Small intestine (tissue), 7 donors: ENCODE results near the gene ZMYND15. TPM values are rescaled to one million over a fixed set of nuclear protein-coding genes. Genes with fewer than 3 reads are reported as not detected.

Experiments used
- DNase-seq, 2 donors: peaks; one replicate each; pipeline versions ENCODE4 v3.0.0 to v3.0.0-alpha.2; 2013
- FAIRE-seq: peaks from 2 replicates; lab custom pipeline; 2012; peaks lifted over from hg19 to GRCh38; lab: Jason Lieb, UNC
- H3K27ac ChIP-seq, 3 donors: one replicate each; pipeline ENCODE4 v1.5.1; 2013; ENCODE audit warnings: low read length in 2 of 3, mild to moderate bottlenecking in 2 of 3, control low read depth in 1 of 3, inconsistent platforms in 1 of 3, low read depth in 1 of 3, moderate library complexity in 1 of 3
- H3K27me3 ChIP-seq, 3 donors: one replicate each; pipeline ENCODE4 v1.6.1; 2013; ENCODE audit warnings: low read length in 3 of 3, inconsistent platforms in 1 of 3; ENCODE audit not compliant: control insufficient read depth in 3 of 3, insufficient read depth in 3 of 3
- H3K36me3 ChIP-seq, 3 donors: one replicate each; pipeline ENCODE4 v1.6.1; 2013; ENCODE audit warnings: low read length in 3 of 3, inconsistent platforms in 1 of 3, low read depth in 1 of 3, mild to moderate bottlenecking in 1 of 3, moderate library complexity in 1 of 3; ENCODE audit not compliant: control insufficient read depth in 3 of 3, insufficient read depth in 2 of 3
- H3K4me1 ChIP-seq, 3 donors: one replicate each; pipeline ENCODE4 v1.6.1; 2013; ENCODE audit warnings: low read length in 2 of 3, inconsistent platforms in 1 of 3, low read depth in 1 of 3, mild to moderate bottlenecking in 1 of 3, moderate library complexity in 1 of 3; ENCODE audit not compliant: control insufficient read depth in 3 of 3, insufficient read depth in 2 of 3
- H3K4me3 ChIP-seq, 3 donors: one replicate each; pipeline ENCODE4 v1.5.1; 2013; ENCODE audit warnings: low read length in 3 of 3, control low read depth in 1 of 3, inconsistent platforms in 1 of 3, low read depth in 1 of 3, mild to moderate bottlenecking in 1 of 3, moderate library complexity in 1 of 3
- H3K9me3 ChIP-seq, 2 donors: one replicate each; pipeline ENCODE4 v1.6.1; 2013; ENCODE audit warnings: low read depth in 1 of 2, low read length in 1 of 2; ENCODE audit not compliant: control insufficient read depth in 2 of 2, insufficient read depth in 1 of 2
- WGBS, 3 donors: extraction: QIAGEN DNeasy Blood & Tissue Kit; methylation state at CpG; one replicate each; pipeline ENCODE4 v1.1.7; 2013; 5-methylcytosine and 5-hydroxymethylcytosine counted together
- polyA plus RNA-seq, 4 donors: library from polyadenylated mRNA; stranded (reverse) in 3 of 4; unstranded in 1 of 4; fragments of 200-250 nt in 3 of 4; fragments of 120-200 nt in 1 of 4; gene quantifications; one replicate each; pipeline versions ENCODE4 v1.2.1 to v1.2.3, GENCODE V29; 2013
- donor health status: healthy with polysubstance abuse.
- donor health status: control.
- donor health status: control.
- donor health status: Bipolar disorder and iron deficiency.
- donor health status: healthy.

Gene ZMYND15
- polyA plus RNA-seq, 4 donors = 2.0 to 13.5 (median 7.7) TPM

- WGBS, 3 donors = 24 to 64% (median 58%) methylated on average over 6 of the region's 6 CpGs
- DNase-seq (peak in 1 of 2 donors; percentile 40), FAIRE-seq (no peak)
- Histone ChIP-seq H3K4me3 (no peak overlapping the region), H3K9me3 (peaks cover 0 to 6% of the 10 kb centered on the region in 2 donors), H3K4me1 (peaks cover 0 to 41% (median 10%) of the 10 kb centered on the region in 3 donors), H3K27me3 (peaks cover 0 to 46% (median 10%) of the 10 kb centered on the region in 3 donors), H3K36me3 (peaks cover 0 to 10% (median 0%) of the 10 kb centered on the region in 3 donors), H3K27ac (peak overlapping the region in 2 of 3 donors; percentile 12 to 98)
Measured at GRCh38 chr17:4786516-4786915, 46.9 kb downstream of the ZMYND15 start.

- 36 to 59% (median 51%) methylated on average over 14 of the region's 14 CpGs for WGBS, 3 donors
- Histone ChIP-seq H3K9me3 (no peaks in the 10 kb centered on the region), H3K27ac (peak overlapping the region; percentile 98 to 100 (median 99)), H3K36me3 (no peaks in the 10 kb centered on the region), H3K4me3 (peak overlapping the region in 2 of 3 donors; percentile 87 to 95), H3K27me3 (peaks cover 0 to 37% (median 6%) of the 10 kb centered on the region in 3 donors), H3K4me1 (peaks cover 0 to 41% (median 10%) of the 10 kb centered on the region in 3 donors)
- no peak for DNase-seq
- FAIRE-seq = no peak
Measured at GRCh38 chr17:4788159-4788806, 48.6 kb downstream of the ZMYND15 start.

GRCh38 chr17:4788807-4789700 lies 49.4 kb downstream of the ZMYND15 start, which contains the start of gene GLTPD2:
Gene GLTPD2 (plus strand): TSS chr17:4788964. CDS start chr17:4789012, 48 bp downstream.
- H3K4me3 ChIP-seq = peak within 1 kb of the TSS; percentile 48 to 95 (median 87)
- DNase-seq (peak; percentile 69 to 84), FAIRE-seq (no peak)
- no peaks in the 10 kb centered on the region for H3K9me3 ChIP-seq
- peaks cover 0 to 41% (median 10%) of the 10 kb centered on the region in 3 donors for H3K4me1 ChIP-seq
- H3K36me3 ChIP-seq = no peaks in the 10 kb centered on the region
- peak within 1 kb of the TSS; percentile 98 to 100 (median 99) for H3K27ac ChIP-seq
- WGBS, 3 donors = 9 to 22% (median 22%) methylated on average over 50 to 62 of the region's 62 CpGs
- peaks cover 0 to 30% (median 5%) of the 10 kb centered on the region in 3 donors for H3K27me3 ChIP-seq

GRCh38 chr17:4789701-4789950 lies 50.0 kb downstream of the ZMYND15 start:
- H3K27me3 ChIP-seq = peaks cover 0 to 24% (median 5%) of the 10 kb centered on the region in 3 donors
- peak overlapping the region; percentile 98 to 100 (median 99) for H3K27ac ChIP-seq
- 0% methylated on average over 19 to 25 of the region's 25 CpGs for WGBS, 3 donors
- H3K4me1 ChIP-seq = peaks cover 0 to 41% (median 10%) of the 10 kb centered on the region in 3 donors
- no peaks in the 10 kb centered on the region for H3K36me3 ChIP-seq
- FAIRE-seq = no peak
- no peaks in the 10 kb centered on the region for H3K9me3 ChIP-seq
- peak overlapping the region; percentile 48 to 95 (median 87) for H3K4me3 ChIP-seq
- no peak for DNase-seq

DNA sequence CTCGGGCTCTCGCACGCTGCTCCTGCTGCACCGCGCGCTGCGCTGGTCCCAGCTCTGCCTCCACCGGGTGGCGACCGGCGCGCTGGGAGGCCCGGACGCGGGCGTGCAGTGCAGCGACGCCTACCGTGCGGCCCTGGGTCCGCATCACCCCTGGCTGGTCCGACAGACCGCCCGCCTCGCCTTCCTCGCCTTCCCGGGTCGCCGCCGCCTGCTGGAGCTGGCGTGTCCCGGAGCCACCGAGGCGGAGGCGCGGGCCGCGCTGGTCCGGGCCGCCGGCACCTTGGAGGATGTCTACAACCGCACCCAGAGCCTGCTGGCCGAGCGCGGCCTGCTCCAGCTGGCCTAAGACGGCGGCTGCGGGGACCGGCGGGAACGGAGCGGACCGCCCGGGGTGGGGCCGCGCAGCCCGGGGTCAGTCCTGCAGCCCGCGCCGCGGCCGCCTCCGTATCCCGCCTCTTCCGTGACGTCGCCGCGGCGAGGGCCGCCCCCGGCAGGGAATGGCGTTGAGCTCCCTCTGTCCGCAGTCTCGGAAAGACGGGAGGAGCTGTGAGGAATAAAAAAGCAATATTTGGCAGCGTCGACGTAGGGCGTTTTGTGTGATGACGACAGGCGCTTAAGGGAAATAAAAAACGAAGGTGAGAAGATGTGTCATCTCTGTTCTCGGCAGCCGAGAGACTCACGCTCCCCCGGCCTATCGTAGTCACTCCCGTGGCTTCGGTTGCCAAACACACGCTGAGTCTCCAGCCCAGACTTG lies 50.5 kb downstream of the ZMYND15 start:
- peak overlapping the region; percentile 98 to 100 (median 99) for H3K27ac ChIP-seq
- H3K27me3 ChIP-seq = peaks cover 0 to 19% (median 5%) of the 10 kb centered on the region in 3 donors
- DNase-seq (peak; percentile 90 to 94), FAIRE-seq (no peak)
- no peaks in the 10 kb centered on the region for H3K36me3 ChIP-seq
- H3K4me1 ChIP-seq = peaks cover 0 to 41% (median 10%) of the 10 kb centered on the region in 3 donors
- peak overlapping the region; percentile 48 to 95 (median 87) for H3K4me3 ChIP-seq
- WGBS, 3 donors = 0% methylated on average over 64 to 91 of the region's 91 CpGs
- no peaks in the 10 kb centered on the region for H3K9me3 ChIP-seq

DNA sequence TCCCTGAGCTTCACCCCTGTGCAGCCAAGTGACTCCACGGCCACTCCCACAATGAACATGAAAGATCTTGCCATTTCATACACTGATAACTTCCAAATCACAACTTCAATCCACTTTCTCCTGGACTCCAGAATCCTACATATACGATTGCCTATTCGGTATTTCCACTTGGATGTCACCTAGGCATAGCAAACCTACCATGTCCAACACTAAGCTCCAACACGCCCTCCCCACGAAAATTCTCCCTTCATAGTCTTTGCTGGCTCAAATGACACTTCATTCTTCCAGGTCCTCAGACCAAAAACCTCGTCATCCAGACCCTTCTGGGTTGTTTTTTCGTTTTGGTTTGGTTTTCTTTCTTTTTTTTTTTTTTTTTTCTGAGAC lies 51.1 kb downstream of the ZMYND15 start:
- no peak for FAIRE-seq

DNA sequence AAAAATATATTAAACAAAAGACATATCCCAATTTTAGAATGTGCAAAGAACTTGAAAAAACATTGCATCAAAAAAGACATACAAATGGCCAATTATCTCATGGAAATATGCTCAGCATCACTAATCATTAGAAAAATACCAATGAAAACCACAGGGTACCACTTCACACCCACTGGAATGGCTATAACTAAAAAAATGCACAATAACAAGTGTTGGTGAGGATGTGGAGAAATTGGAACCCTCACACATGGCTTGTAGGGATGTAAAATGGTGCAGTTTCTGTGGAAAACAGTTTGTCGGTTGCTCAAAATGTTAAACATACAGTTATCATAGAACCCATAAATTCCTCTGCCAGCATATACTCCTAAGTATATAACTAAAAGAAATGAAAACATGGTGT lies 55.5 kb downstream of the ZMYND15 start:
- FAIRE-seq = no peak

More for the DNA sequence above, 51.1 kb downstream of the ZMYND15 start:
- H3K4me1 ChIP-seq = peaks cover 0 to 35% (median 10%) of the 10 kb centered on the region in 3 donors
- no peaks in the 10 kb centered on the region for H3K9me3 ChIP-seq
- 17 to 28% (median 26%) methylated on average over 7 of the region's 7 CpGs for WGBS, 3 donors
- no peaks in the 10 kb centered on the region for H3K36me3 ChIP-seq
- peak overlapping the region in 2 of 3 donors; percentile 87 to 95 for H3K4me3 ChIP-seq
- H3K27ac ChIP-seq = peak overlapping the region; percentile 98 to 100 (median 99)
- peaks cover 0 to 13% (median 4%) of the 10 kb centered on the region in 3 donors for H3K27me3 ChIP-seq
- DNase-seq = no peak

More for the DNA sequence above, 55.5 kb downstream of the ZMYND15 start:
- 88 to 98% (median 93%) methylated on average over 1 of the region's 1 CpG for WGBS, 3 donors
- peaks cover 2 to 21% (median 8%) of the 10 kb centered on the region in 3 donors for H3K36me3 ChIP-seq
- no peaks in the 10 kb centered on the region for H3K9me3 ChIP-seq
- H3K27me3 ChIP-seq = no peaks in the 10 kb centered on the region
- no peak overlapping the region for H3K27ac ChIP-seq
- H3K4me3 ChIP-seq = peak overlapping the region in 1 of 3 donors; percentile 40
- peaks cover 0 to 18% (median 4%) of the 10 kb centered on the region in 3 donors for H3K4me1 ChIP-seq
- DNase-seq = no peak
